Measurements from ENCODE around the gene C17orf100.

The C17orf100 gene

DNA sequence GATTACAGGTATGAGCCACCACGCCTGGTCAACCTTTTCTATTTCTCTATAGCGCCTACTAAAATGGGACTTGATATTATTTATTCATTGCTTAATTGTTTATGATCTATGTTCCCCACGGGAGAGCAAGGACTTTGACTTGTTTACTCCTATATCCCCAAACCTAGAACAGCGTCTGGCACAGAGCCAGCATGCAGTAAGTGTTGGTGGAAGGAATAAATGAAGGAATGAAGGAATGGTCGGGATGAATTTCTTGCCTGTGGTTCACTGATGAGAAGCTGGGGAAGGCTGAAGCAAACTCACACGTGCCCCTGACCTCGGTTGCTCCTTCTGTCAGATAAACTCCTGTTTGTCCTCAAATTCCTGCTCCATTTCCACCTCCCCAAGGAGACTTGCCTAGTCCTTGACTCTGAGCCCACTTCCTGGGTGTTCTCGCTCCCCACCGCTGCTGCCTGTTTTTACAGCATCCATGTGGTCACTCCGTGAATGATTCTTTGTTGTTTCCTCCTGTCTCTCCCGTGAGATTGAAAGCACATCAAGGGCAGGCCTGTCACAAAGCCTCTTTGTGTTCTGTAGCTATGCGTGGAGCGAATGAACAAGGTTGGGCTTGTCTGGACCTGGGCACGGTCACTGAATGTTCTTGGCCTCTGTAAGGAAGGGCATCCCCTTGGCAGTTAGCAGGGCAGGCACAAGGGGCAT is 17.3 kb downstream of the C17orf100 start:
- DNase-seq (ENCODE audit: low read depth), result no peak
- H3K4me3 ChIP-seq (ENCODE audit: control insufficient read depth, low read depth, low read length), result no peak overlapping the region

DNA sequence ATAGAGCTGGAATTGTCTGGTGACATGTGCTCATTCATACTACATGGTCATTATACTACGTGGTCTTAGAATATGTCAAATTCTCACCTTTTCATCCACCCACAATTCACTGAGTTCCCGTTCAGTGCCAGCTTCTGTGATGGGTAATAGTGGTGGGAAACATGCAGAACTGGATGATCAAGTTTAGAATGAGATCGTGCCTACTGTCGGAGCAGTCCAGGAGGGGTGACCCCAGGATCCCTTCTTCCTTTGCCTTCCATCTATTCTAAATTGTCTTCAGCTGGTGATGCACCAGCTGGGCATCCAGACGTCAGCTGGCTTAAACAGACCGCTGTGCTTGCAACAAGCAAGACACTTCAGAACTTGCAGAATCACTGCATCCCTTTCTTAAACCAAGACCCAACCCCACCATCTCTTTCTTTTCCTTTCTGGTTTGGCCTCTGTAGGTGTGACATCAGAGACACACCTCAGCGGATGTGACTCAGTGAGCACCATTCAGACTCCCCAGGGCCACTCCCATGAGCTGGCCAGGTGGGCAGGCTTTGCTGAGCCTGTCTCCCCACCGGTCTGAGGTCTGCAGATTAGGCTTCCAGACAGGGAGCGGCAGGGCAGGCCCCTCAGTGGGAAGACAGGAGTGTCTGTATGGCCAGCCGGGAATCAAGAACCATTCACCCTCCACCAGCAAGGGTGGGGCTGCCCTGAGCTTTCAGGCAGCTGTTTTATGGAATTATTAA is 18.1 kb downstream of the C17orf100 start:
- H3K4me3 ChIP-seq (ENCODE audit: control insufficient read depth, low read depth, low read length), result no peak overlapping the region
- no peak for DNase-seq (ENCODE audit: low read depth)
- no peak for TF ChIP-seq CTCF (IDR thresholded peaks at IDR 0.05; ENCODE audit: control insufficient read depth, insufficient read depth, low read depth, low read length, missing control alignments)

More for the DNA sequence above, 17.3 kb downstream of the C17orf100 start:
- TF ChIP-seq CTCF (IDR thresholded peaks at IDR 0.05; ENCODE audit: control insufficient read depth, insufficient read depth, low read depth, low read length, missing control alignments), result no peak

GRCh38 chr17:6670571-6670970 is 19.0 kb downstream of the C17orf100 start:
- no peak for TF ChIP-seq CTCF (IDR thresholded peaks at IDR 0.05; ENCODE audit: control insufficient read depth, insufficient read depth, low read depth, low read length, missing control alignments)
- no peak overlapping the region for H3K4me3 ChIP-seq (ENCODE audit: control insufficient read depth, low read depth, low read length)
- DNase-seq (ENCODE audit: low read depth), result no peak

GRCh38 chr17:6670999-6671398 is 19.4 kb downstream of the C17orf100 start:
- TF ChIP-seq CTCF (IDR thresholded peaks at IDR 0.05; ENCODE audit: control insufficient read depth, insufficient read depth, low read depth, low read length, missing control alignments), result no peak
- DNase-seq (ENCODE audit: low read depth), result no peak

GRCh38 chr17:6671431-6671830 is 19.9 kb downstream of the C17orf100 start:
- H3K4me3 ChIP-seq (ENCODE audit: control insufficient read depth, low read depth, low read length), result no peak overlapping the region
- DNase-seq (ENCODE audit: low read depth), result no peak
- TF ChIP-seq CTCF (IDR thresholded peaks at IDR 0.05; ENCODE audit: control insufficient read depth, insufficient read depth, low read depth, low read length, missing control alignments), result no peak

More at GRCh38 chr17:6670999-6671398, 19.4 kb downstream of the C17orf100 start:
- no peak overlapping the region for H3K4me3 ChIP-seq (ENCODE audit: control insufficient read depth, low read depth, low read length)

DNA sequence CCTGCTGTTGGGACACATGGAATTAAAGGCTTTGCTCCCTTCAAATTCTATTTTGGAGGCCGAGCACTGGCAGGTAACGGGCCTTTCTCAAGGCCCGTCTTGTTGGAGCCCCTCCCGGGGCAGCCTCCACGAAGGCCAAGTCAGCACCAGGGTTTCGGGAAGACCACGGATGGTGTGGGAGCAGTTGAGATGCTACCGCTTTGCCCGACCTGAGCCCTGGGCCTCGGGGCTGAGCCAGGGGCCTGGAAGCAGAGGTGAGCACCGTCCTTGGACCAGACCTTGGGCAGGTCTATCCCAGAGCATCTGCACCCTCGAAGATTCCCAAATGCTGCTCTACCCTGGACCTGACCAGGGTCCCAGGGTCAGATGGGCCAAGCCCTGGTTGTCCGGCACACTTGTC is 23.0 kb downstream of the C17orf100 start:
- no peak for TF ChIP-seq CTCF (IDR thresholded peaks at IDR 0.05; ENCODE audit: control insufficient read depth, insufficient read depth, low read depth, low read length, missing control alignments)
- no peak for DNase-seq (ENCODE audit: low read depth)
- H3K4me3 ChIP-seq (ENCODE audit: control insufficient read depth, low read depth, low read length), result no peak overlapping the region

Data from AG09309 (cell line).